Testis (tissue), 3 donors: Measurements from ENCODE around the gene TMEM92. TPM values are rescaled to one million over a fixed set of nuclear protein-coding genes. Genes with fewer than 3 reads are reported as not detected.

Source experiments
- DNase-seq: peaks from one replicate; pipeline ENCODE4 v3.0.0-alpha.2; 2019
- H3K27ac ChIP-seq, 2 donors: fragments of 200-600 bp; sonication (generic); one replicate each; pipeline ENCODE4 v1.5.1; 2019
- H3K27me3 ChIP-seq: fragments of 200-600 bp; sonication (generic); one replicate; pipeline ENCODE4 v1.5.1; 2019
- H3K36me3 ChIP-seq: fragments of 200-600 bp; sonication (generic); one replicate; pipeline ENCODE4 v1.5.1; 2017; ENCODE audit warnings: low read depth; ENCODE audit errors: missing control alignments
- H3K4me1 ChIP-seq: fragments of 200-600 bp; sonication (generic); one replicate; pipeline ENCODE4 v1.5.1; 2019
- H3K4me3 ChIP-seq, 2 donors: fragments of 200-600 bp; sonication (generic); one replicate each; pipeline ENCODE4 v1.5.1; 2017 to 2019
- H3K9me3 ChIP-seq: fragments of 200-600 bp; sonication (generic); one replicate; pipeline ENCODE4 v1.5.1; 2017
- POLR2A ChIP-seq: fragments of 450-650 bp; IDR thresholded peaks from one replicate; pipeline ENCODE4 v1.6.1; 2017; ENCODE audit warnings: antibody characterized with exemption, mild to moderate bottlenecking, moderate library complexity
- WGBS, 2 donors: methylation state at CpG; one replicate each; pipeline ENCODE4 v1.1.5; 2018; 5-methylcytosine and 5-hydroxymethylcytosine counted together
- intact Hi-C: fragments of 100-400 bp; cut with DNase I; formaldehyde crosslinking; loops from one replicate; pipeline ENCODE4 v1.15.1; 2023; ENCODE audit warnings: low total_unique reads
- polyA plus RNA-seq: library from polyadenylated mRNA; stranded (reverse); fragments of 350-450 nt; fragmentation: Illumina TruSeq; extraction: RNeasy Lipid Tissue Mini Kit (QIAGEN cat#74804); gene quantifications from one replicate; pipeline ENCODE4 v1.2.3, GENCODE V29; 2014; ENCODE audit warnings: low read depth, low replicate concordance; ENCODE audit not compliant: insufficient read depth
- total RNA-seq, 2 donors: library from RNA; depleted of rRNA; stranded (reverse); fragments of >200 nt; gene quantifications; one replicate each; pipeline ENCODE4 v1.2.3, GENCODE V29; 2016
- TF ChIP-seq, protein P1 (sequence below), 3 experiments: fragments of 450-650 bp in 2 of 3; fragments of 200-600 bp in 1 of 3; sonication (generic) in 1 of 3; IDR thresholded peaks; one replicate each; pipeline ENCODE4 v1.5.1; 2016 to 2019; ENCODE audit warnings: antibody characterized with exemption in 3 of 3, mild to moderate bottlenecking in 2 of 3, moderate library complexity in 1 of 3

Gene TMEM92
- total and polyA plus RNA-seq, 3 donors from 2014 or later = 0.44 to 1.5 (median 0.93) TPM

DNA sequence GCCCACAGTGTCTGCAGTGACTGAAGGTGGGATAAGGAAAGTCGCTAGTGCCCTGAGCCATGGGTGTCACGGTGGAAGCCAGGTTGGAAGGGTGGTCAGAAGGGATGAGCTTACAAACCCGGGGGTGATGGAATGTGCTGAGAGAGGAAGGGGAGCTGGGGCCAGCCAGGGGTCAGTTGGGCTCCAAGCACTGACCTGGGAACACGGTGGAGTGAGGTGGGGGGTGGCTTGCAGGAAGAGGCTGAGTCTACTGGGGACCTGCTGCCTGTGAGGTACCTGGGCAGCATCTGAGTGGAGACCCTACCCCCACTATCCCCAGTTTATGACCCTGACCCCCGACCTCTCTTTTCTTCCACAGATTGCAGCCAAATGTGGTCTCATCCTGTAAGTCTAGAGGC, 3.1 kb downstream of the TMEM92 start:
- Histone ChIP-seq H3K4me1 (no peaks in the 10 kb centered on the region), H3K9me3 (no peaks in the 10 kb centered on the region), H3K4me3 (no peak overlapping the region), H3K27ac (no peak overlapping the region), H3K36me3 (no peaks in the 10 kb centered on the region), H3K27me3 (no peaks in the 10 kb centered on the region)
- no peak for TF ChIP-seq POLR2A
- TF ChIP-seq, protein P1, sequence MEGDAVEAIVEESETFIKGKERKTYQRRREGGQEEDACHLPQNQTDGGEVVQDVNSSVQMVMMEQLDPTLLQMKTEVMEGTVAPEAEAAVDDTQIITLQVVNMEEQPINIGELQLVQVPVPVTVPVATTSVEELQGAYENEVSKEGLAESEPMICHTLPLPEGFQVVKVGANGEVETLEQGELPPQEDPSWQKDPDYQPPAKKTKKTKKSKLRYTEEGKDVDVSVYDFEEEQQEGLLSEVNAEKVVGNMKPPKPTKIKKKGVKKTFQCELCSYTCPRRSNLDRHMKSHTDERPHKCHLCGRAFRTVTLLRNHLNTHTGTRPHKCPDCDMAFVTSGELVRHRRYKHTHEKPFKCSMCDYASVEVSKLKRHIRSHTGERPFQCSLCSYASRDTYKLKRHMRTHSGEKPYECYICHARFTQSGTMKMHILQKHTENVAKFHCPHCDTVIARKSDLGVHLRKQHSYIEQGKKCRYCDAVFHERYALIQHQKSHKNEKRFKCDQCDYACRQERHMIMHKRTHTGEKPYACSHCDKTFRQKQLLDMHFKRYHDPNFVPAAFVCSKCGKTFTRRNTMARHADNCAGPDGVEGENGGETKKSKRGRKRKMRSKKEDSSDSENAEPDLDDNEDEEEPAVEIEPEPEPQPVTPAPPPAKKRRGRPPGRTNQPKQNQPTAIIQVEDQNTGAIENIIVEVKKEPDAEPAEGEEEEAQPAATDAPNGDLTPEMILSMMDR (IDR thresholded peaks at IDR 0.05) = no peak
- no peak for DNase-seq
- 44 to 56% methylated on average over 5 of the region's 5 CpGs for WGBS, 2 donors
- intact Hi-C loops = no loop called here

DNA sequence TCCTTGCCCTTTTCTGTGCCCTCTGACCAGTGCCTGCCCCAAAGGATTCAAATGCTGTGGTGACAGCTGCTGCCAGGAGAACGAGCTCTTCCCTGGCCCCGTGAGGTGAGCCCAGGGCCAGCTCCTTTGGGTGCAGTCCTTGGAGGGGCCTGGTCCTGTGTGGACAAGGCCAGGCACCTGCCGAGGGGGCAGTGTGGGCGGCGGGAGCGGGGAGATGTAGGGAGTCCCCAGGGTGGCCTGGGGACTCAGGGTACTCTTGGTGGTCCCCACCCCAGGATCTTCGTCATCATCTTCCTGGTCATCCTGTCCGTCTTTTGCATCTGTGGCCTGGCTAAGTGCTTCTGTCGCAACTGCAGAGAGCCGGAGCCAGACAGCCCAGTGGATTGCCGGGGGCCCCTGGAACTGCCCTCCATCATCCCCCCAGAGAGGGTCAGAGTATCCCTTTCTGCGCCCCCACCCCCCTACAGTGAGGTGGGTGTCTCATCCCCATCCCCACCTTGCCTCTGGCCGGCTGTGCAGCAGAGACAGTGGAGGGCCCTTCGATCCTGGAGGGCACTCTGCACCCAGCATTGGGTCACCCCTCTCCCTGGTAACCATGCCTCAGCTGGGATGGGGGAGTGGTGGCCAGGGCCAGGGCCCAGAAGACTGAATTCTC, 4.4 kb downstream of the TMEM92 start:
- WGBS, 2 donors = 83 to 95% methylated on average over 12 to 14 of the region's 14 CpGs
- Histone ChIP-seq H3K9me3 (no peaks in the 10 kb centered on the region), H3K36me3 (no peaks in the 10 kb centered on the region), H3K27ac (no peak overlapping the region), H3K4me3 (no peak overlapping the region), H3K4me1 (no peaks in the 10 kb centered on the region), H3K27me3 (no peaks in the 10 kb centered on the region)
- TF ChIP-seq POLR2A = no peak
- TF ChIP-seq, protein P1 (IDR thresholded peaks at IDR 0.05) = no peak
- no peak for DNase-seq
- intact Hi-C loops = no loop called here

DNA sequence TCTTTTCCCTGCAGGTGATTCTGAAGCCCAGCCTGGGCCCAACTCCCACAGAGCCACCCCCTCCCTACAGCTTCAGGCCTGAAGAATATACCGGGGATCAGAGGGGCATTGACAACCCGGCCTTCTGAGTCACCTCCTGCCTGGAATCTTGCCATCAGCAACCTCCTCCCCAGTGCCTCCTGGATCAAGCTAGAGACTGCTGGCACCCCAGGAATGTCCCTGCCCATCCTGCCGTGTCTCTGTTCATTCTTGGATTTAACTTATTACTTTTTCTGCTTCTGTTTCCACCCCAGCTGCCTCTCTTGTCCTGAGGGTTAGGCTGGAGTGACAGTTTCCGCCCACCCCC, 4.9 kb downstream of the TMEM92 start:
- no peaks in the 10 kb centered on the region for H3K9me3 ChIP-seq
- no peak for DNase-seq
- no peaks in the 10 kb centered on the region for H3K27me3 ChIP-seq
- H3K36me3 ChIP-seq = no peaks in the 10 kb centered on the region
- TF ChIP-seq, protein P1 (IDR thresholded peaks at IDR 0.05) = no peak
- no peak for TF ChIP-seq POLR2A
- intact Hi-C loops = no loop called here
- no peaks in the 10 kb centered on the region for H3K4me1 ChIP-seq
- H3K27ac ChIP-seq = no peak overlapping the region
- WGBS, 2 donors = 71 to 73% methylated on average over 4 of the region's 4 CpGs
- H3K4me3 ChIP-seq = no peak overlapping the region

DNA sequence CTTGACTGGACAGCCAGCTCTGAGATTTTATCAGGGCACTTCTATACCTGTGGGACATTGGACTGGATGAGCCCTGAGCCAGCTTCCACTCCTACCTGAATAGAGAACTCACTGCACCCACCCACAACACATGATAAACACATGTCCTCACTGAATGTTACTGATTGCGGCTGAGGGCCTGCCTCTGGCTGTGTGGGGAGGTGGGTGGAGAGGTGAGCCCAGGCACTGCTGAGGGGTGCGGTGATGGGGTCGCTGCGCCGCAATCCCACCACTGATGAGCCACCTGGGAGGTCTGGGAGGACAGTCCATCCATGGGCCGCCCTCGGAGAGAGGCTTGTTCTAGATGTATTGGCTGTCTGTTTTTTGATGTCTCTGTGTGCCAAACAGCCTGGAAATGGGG, 5.4 kb downstream of the TMEM92 start:
- intact Hi-C loops = no loop called here
- Histone ChIP-seq H3K4me1 (no peaks in the 10 kb centered on the region), H3K9me3 (no peaks in the 10 kb centered on the region), H3K36me3 (no peaks in the 10 kb centered on the region), H3K27ac (no peak overlapping the region), H3K4me3 (no peak overlapping the region), H3K27me3 (no peaks in the 10 kb centered on the region)
- 93 to 100% methylated on average over 5 to 7 of the region's 7 CpGs for WGBS, 2 donors
- TF ChIP-seq, protein P1 (IDR thresholded peaks at IDR 0.05) = no peak
- no peak for TF ChIP-seq POLR2A
- no peak for DNase-seq

DNA sequence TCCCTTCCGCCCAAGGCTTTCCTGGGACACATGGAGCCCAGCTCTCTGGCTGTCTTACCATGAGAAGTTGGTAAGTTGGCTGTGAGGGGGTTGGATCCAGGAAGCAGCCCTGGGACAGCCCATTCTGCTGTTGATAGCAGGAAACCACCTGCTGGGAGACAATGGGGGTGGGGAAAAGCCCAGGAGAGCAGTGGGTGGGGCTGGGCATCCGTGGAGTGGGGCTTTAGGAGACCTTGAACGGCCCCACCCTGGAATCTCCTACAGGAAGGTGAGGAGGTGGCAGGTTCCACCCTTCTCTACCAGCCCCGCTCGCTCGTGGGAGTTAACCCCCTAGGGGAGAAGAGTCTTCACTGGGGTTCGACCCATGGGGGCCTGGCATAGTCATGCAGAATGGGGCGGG, 5.8 kb downstream of the TMEM92 start:
- intact Hi-C loops = no loop called here
- no peaks in the 10 kb centered on the region for H3K9me3 ChIP-seq
- no peak overlapping the region for H3K4me3 ChIP-seq
- 70 to 78% methylated on average over 8 of the region's 8 CpGs for WGBS, 2 donors
- no peaks in the 10 kb centered on the region for H3K36me3 ChIP-seq
- H3K27me3 ChIP-seq = no peaks in the 10 kb centered on the region
- TF ChIP-seq POLR2A = no peak
- TF ChIP-seq, protein P1 (IDR thresholded peaks at IDR 0.05) = no peak
- H3K27ac ChIP-seq = no peak overlapping the region
- DNase-seq = no peak
- no peaks in the 10 kb centered on the region for H3K4me1 ChIP-seq
